Vagina (tissue), 2 donors: ENCODE results near the gene CHST14.

Experiments
- CTCF ChIP-seq, 3 experiments: fragments of 450-650 bp in 2 of 3; fragments of 200-600 bp in 1 of 3; sonication (generic) in 1 of 3; IDR thresholded peaks; one replicate each; pipeline ENCODE4 v1.5.1; 2017 to 2019; ENCODE audit warnings: antibody characterized with exemption in 3 of 3, mild to moderate bottlenecking in 2 of 3, moderate library complexity in 2 of 3
- POLR2A ChIP-seq, 2 donors: fragments of 450-650 bp; IDR thresholded peaks; one replicate each; pipeline ENCODE4 v1.6.1; 2017; ENCODE audit warnings: antibody characterized with exemption in 2 of 2, mild to moderate bottlenecking in 2 of 2, moderate library complexity in 2 of 2

GRCh38 chr15:40489274-40490175 lies 18.7 kb downstream of the CHST14 start:
- no peak for TF ChIP-seq POLR2A (IDR thresholded peaks at IDR 0.05)
- TF ChIP-seq CTCF (IDR thresholded peaks at IDR 0.05) = no peak
